Type B pancreatic cell (in vitro differentiated cells): ENCODE results near the gene ZNF664. TPM values are rescaled to one million over a fixed set of nuclear protein-coding genes. Genes with fewer than 3 reads are reported as not detected.

Experiments used
- DNase-seq: peaks from one replicate; pipeline ENCODE4 v3.0.0; 2021; ENCODE audit warnings: mixed read lengths; ENCODE audit not compliant: unreplicated experiment; ENCODE audit errors: extremely low spot score
- H3K27ac Mint-ChIP-seq: 2 replicates; pipeline ENCODE4 v1.8.0; 2021; ENCODE audit warnings: mild to moderate bottlenecking, mixed read lengths
- H3K27me3 Mint-ChIP-seq: 2 replicates; pipeline ENCODE4 v1.8.0; 2021; ENCODE audit warnings: mixed read lengths
- H3K36me3 Mint-ChIP-seq: 2 replicates; pipeline ENCODE4 v1.8.0; 2021; ENCODE audit warnings: mixed read lengths
- H3K4me1 Mint-ChIP-seq: one replicate; pipeline ENCODE4 v1.8.0; 2021; ENCODE audit warnings: mixed read lengths; ENCODE audit not compliant: unreplicated experiment
- H3K4me3 Mint-ChIP-seq: 2 replicates; pipeline ENCODE4 v1.8.0; 2021; ENCODE audit warnings: mild to moderate bottlenecking, mixed read lengths
- H3K9me3 Mint-ChIP-seq: 2 replicates; pipeline ENCODE4 v1.8.0; 2021; ENCODE audit warnings: mixed read lengths
- total RNA-seq: library from RNA; stranded (reverse); gene quantifications from 2 replicates; pipeline ENCODE4 v1.2.1, GENCODE V29; 2021; ENCODE audit warnings: low replicate concordance
- TF ChIP-seq, protein P1 (sequence below): fragments of 200-600 bp; sonication (generic); conservative IDR thresholded peaks from 2 replicates; pipeline ENCODE4 v1.5.0; 2021; ENCODE audit warnings: antibody characterized with exemption, mild to moderate bottlenecking

Gene ZNF664
- total RNA-seq, 1 donor from 2014 or later, result 149 TPM

DNA sequence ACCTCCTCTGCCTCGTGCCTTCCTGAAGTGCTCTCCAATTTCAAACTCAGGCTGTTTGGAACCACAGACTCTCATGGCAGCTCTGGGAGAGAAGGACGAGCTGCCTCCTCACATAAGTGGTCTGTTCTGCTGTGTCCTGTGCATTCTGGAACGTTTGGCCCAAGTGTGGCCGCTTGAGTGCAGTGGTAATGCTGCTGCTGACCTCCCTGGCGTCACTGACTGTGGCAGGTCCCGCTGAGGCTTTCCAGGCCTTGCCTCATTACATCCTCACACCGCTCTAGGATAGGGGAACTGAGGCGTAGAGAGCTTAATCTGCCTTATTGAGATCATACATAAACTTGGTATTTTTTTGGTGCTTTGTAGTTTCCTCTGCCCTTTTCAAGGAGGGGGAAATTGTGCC lies 14.6 kb upstream of the ZNF664 start:
- Mint-ChIP-seq H3K4me3 (no peak overlapping the region), H3K27ac (no peak overlapping the region), H3K4me1 (peaks cover 30% of the 10 kb centered on the region), H3K27me3 (no peaks in the 10 kb centered on the region), H3K9me3 (no peaks in the 10 kb centered on the region), H3K36me3 (no peaks in the 10 kb centered on the region)
- no peak for DNase-seq
- TF ChIP-seq, protein P1, sequence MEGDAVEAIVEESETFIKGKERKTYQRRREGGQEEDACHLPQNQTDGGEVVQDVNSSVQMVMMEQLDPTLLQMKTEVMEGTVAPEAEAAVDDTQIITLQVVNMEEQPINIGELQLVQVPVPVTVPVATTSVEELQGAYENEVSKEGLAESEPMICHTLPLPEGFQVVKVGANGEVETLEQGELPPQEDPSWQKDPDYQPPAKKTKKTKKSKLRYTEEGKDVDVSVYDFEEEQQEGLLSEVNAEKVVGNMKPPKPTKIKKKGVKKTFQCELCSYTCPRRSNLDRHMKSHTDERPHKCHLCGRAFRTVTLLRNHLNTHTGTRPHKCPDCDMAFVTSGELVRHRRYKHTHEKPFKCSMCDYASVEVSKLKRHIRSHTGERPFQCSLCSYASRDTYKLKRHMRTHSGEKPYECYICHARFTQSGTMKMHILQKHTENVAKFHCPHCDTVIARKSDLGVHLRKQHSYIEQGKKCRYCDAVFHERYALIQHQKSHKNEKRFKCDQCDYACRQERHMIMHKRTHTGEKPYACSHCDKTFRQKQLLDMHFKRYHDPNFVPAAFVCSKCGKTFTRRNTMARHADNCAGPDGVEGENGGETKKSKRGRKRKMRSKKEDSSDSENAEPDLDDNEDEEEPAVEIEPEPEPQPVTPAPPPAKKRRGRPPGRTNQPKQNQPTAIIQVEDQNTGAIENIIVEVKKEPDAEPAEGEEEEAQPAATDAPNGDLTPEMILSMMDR, result no peak

GRCh38 chr12:123958876-123959275 lies 14.1 kb upstream of the ZNF664 start:
- no peaks in the 10 kb centered on the region for H3K9me3 Mint-ChIP-seq
- TF ChIP-seq, protein P1, result no peak
- no peak for DNase-seq
- H3K36me3 Mint-ChIP-seq, result no peaks in the 10 kb centered on the region
- H3K4me1 Mint-ChIP-seq, result peaks cover 31% of the 10 kb centered on the region
- no peaks in the 10 kb centered on the region for H3K27me3 Mint-ChIP-seq
- no peak overlapping the region for H3K27ac Mint-ChIP-seq
- H3K4me3 Mint-ChIP-seq, result no peak overlapping the region

DNA sequence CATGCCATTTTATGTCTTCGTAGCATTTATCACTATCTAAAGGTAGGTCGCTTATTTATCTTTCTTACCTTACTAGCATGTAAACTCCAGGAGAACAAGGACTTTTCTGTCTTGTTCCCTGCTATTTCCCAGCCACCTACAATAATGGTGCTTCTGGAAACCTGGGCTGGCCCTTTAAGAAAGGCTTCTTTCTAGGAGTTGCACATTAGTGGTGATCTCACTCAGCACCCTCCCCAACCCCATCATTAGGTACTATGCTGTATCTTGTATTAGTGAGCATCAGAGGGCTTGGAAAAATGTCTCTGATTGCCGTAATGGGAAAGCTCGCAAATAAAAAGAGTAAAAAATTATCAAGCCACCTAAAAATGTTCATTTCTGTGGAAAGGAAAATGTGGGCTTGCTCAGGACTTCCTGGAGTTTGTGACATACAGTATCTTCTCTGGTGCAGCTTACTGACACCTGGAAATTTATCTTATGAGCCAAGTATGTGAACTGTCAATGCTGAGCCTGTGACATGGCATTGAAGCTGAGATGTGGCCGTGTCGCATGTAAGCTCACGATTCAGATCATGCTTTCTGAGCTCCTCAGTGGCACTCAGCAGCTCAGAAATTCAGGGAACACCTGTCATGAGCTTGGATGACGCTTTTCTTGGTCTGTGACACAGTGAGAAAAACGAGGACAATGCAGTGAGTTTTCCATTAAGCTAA lies 12.8 kb upstream of the ZNF664 start:
- Mint-ChIP-seq H3K36me3 (no peaks in the 10 kb centered on the region), H3K9me3 (no peaks in the 10 kb centered on the region), H3K27me3 (no peaks in the 10 kb centered on the region), H3K4me3 (no peak overlapping the region), H3K27ac (no peak overlapping the region), H3K4me1 (peaks cover 31% of the 10 kb centered on the region)
- TF ChIP-seq, protein P1, result no peak
- no peak for DNase-seq

GRCh38 chr12:123960856-123961255 lies 12.2 kb upstream of the ZNF664 start:
- TF ChIP-seq, protein P1, result no peak
- no peaks in the 10 kb centered on the region for H3K9me3 Mint-ChIP-seq
- no peak overlapping the region for H3K27ac Mint-ChIP-seq
- H3K4me3 Mint-ChIP-seq, result no peak overlapping the region
- no peaks in the 10 kb centered on the region for H3K27me3 Mint-ChIP-seq
- H3K4me1 Mint-ChIP-seq, result peaks cover 31% of the 10 kb centered on the region
- no peak for DNase-seq
- H3K36me3 Mint-ChIP-seq, result no peaks in the 10 kb centered on the region

DNA sequence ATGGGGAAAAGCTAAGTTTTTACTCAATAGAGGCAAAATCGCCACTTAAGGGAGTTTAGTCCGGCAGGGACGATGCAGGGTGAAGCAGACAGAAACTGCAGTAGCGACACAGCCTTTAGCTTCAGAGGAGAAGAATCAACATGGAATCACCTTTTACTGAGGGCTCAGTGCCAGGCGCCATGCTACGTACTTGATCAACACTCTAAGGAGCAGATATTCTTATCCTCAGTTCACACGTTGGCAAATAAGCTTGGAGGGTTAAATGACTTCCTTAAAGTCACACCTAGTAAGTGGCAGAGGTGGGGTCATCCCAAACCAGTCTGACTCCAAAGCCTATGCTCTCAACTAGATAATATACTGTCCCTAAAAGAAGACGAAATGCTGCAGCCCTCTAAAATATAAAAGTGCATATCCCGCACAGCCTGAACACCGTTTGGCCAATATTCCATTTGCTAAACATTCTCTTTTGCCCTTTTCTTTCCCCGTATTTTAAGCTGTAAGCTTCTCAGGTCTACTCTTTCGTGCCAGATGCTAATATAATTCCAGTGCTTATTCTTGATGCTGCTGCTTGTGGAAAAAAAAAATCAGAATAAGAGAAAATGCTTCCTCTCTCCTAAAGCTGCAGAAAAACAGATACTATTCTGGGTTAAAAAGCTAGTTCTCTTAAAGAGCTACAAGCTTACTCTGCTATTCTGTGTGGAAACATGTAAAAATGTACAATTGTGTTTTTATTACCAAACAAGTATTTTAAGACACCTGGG lies 11.2 kb upstream of the ZNF664 start:
- DNase-seq, result no peak
- Mint-ChIP-seq H3K27me3 (no peaks in the 10 kb centered on the region), H3K4me1 (peaks cover 26% of the 10 kb centered on the region), H3K9me3 (no peaks in the 10 kb centered on the region), H3K4me3 (no peak overlapping the region), H3K36me3 (no peaks in the 10 kb centered on the region), H3K27ac (no peak overlapping the region)
- TF ChIP-seq, protein P1, result no peak
